Ishikawa (cell line): ENCODE data around the gene BCL7A.
A peak's percentile ranks its signal among the peaks of the same experiment; 100 is the strongest.

ENCODE experiments used
- CEBPB ChIP-seq: IDR thresholded peaks from 2 replicates; pipeline ENCODE4 v1.6.1; 2012
- CREB1 ChIP-seq: IDR thresholded peaks from 2 replicates; pipeline ENCODE4 v1.6.1; 2012; ENCODE audit warnings: low read depth
- EGR1 ChIP-seq: IDR thresholded peaks from 2 replicates; pipeline ENCODE4 v1.6.1; 2012
- EP300 ChIP-seq: IDR thresholded peaks from 2 replicates; pipeline ENCODE4 v1.6.1; 2012; ENCODE audit warnings: borderline replicate concordance
- MAX ChIP-seq: IDR thresholded peaks from 2 replicates; pipeline ENCODE4 v1.6.1; 2012
- NFIC ChIP-seq: IDR thresholded peaks from 2 replicates; pipeline ENCODE4 v1.6.1; 2012
- RAD21 ChIP-seq: IDR thresholded peaks from 2 replicates; pipeline ENCODE4 v1.6.1; 2012; ENCODE audit warnings: low read depth
- TCF12 ChIP-seq: IDR thresholded peaks from 2 replicates; pipeline ENCODE4 v1.6.1; 2012; ENCODE audit warnings: low read depth
- USF1 ChIP-seq: IDR thresholded peaks from 2 replicates; pipeline ENCODE4 v1.6.1; 2012
- YY1 ChIP-seq: IDR thresholded peaks from 2 replicates; pipeline ENCODE4 v1.6.1; 2012; ENCODE audit warnings: low read depth
- ZBTB7A ChIP-seq: IDR thresholded peaks from 2 replicates; pipeline ENCODE4 v1.6.1; 2012; ENCODE audit warnings: low read depth
- TF ChIP-seq, protein P1 (sequence below): IDR thresholded peaks from 2 replicates; pipeline ENCODE4 v1.6.1; 2012; ENCODE audit warnings: low read depth, mild to moderate bottlenecking

DNA sequence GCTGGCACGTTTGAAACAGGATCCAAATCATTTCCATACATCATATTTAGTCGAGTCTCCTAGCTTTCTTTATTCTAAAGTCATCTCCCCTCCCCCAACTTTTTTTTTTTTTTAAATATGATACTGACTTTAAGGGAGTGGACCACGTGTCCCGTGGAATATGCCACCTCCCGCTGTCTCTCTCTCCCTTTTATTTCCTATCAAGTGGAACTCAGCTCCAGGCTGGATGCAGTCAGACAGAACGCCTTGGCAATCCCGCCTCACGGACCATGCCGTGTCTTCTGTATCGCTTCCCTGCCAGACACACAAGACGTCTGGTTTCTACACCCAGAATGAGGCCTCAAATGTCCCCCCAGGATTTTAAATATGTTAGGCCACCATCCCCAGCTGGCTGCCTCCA lies 21.2 kb downstream of the BCL7A start:
- TF ChIP-seq, protein P1, sequence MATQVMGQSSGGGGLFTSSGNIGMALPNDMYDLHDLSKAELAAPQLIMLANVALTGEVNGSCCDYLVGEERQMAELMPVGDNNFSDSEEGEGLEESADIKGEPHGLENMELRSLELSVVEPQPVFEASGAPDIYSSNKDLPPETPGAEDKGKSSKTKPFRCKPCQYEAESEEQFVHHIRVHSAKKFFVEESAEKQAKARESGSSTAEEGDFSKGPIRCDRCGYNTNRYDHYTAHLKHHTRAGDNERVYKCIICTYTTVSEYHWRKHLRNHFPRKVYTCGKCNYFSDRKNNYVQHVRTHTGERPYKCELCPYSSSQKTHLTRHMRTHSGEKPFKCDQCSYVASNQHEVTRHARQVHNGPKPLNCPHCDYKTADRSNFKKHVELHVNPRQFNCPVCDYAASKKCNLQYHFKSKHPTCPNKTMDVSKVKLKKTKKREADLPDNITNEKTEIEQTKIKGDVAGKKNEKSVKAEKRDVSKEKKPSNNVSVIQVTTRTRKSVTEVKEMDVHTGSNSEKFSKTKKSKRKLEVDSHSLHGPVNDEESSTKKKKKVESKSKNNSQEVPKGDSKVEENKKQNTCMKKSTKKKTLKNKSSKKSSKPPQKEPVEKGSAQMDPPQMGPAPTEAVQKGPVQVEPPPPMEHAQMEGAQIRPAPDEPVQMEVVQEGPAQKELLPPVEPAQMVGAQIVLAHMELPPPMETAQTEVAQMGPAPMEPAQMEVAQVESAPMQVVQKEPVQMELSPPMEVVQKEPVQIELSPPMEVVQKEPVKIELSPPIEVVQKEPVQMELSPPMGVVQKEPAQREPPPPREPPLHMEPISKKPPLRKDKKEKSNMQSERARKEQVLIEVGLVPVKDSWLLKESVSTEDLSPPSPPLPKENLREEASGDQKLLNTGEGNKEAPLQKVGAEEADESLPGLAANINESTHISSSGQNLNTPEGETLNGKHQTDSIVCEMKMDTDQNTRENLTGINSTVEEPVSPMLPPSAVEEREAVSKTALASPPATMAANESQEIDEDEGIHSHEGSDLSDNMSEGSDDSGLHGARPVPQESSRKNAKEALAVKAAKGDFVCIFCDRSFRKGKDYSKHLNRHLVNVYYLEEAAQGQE: no peak
- TF ChIP-seq EP300 (no peak), CEBPB (no peak), CREB1 (no peak), RAD21 (no peak; the same call in 1 of the 2 replicates), YY1 (no peak), USF1 (peak; percentile 82), NFIC (0 out of 2 replicates have a peak, but pooled peaks have one; percentile 18), MAX (peak; percentile 44), TCF12 (0 out of 2 replicates have a peak, but pooled peaks have one; percentile 25), EGR1 (no peak), ZBTB7A (no peak)
